HepG2 (cell line): ENCODE results near the gene GDF15. TPM values are rescaled to one million over a fixed set of nuclear protein-coding genes. Genes with fewer than 3 reads are reported as not detected.

Experiments used
- ELF3 ChIP-seq: IDR thresholded peaks from 2 replicates; pipeline ENCODE4 v1.6.1; 2016; ENCODE audit warnings: missing genetic modification reagents, missing compliant biosample characterization
- EP300 ChIP-seq, 3 experiments: sonication (generic) in 1 of 3; formaldehyde crosslinking in 1 of 3; IDR thresholded peaks; 2 replicates each; pipeline versions ENCODE4 v1.5.1 to v1.6.1; 2011 to 2020; ENCODE audit warnings: low read depth in 2 of 3, low read length in 2 of 3, borderline replicate concordance in 1 of 3, improper control_type of control experiment in 1 of 3, mild to moderate bottlenecking in 1 of 3, missing genetic modification reagents in 1 of 3, moderate library complexity in 1 of 3
- ETV6 ChIP-seq: sonication (generic); formaldehyde crosslinking; conservative IDR thresholded peaks from 2 replicates; pipeline ENCODE4 v1.4.0; 2020; ENCODE audit warnings: missing genetic modification reagents
- FOXA1 ChIP-seq, 2 experiments: fragments of 450-650 bp in 1 of 2; sonication (generic) in 1 of 2; formaldehyde crosslinking in 1 of 2; IDR thresholded peaks; 2 replicates each; pipeline versions ENCODE4 v1.4.0 to v1.6.1; 2016 to 2020; ENCODE audit warnings: missing genetic modification reagents in 1 of 2
- HOXA5 ChIP-seq: sonication (generic); formaldehyde crosslinking; IDR thresholded peaks from 2 replicates; pipeline ENCODE4 v1.4.0; 2020; ENCODE audit warnings: missing genetic modification reagents
- NCOA1 ChIP-seq: sonication (generic); formaldehyde crosslinking; IDR thresholded peaks from 2 replicates; pipeline ENCODE4 v1.9.0; 2021; ENCODE audit warnings: missing genetic modification reagents
- PHB2 ChIP-seq: fragments of 450-650 bp; IDR thresholded peaks from 2 replicates; pipeline ENCODE4 v1.6.1; 2018; ENCODE audit not compliant: partially characterized antibody
- RAD21 ChIP-seq: fragments of 450-650 bp; formaldehyde crosslinking; IDR thresholded peaks from 2 replicates; pipeline ENCODE4 v1.5.0; 2020; ENCODE audit warnings: mild to moderate bottlenecking
- RBFOX2 ChIP-seq: fragments of 200-400 bp; formaldehyde crosslinking; IDR thresholded peaks from 2 replicates; pipeline ENCODE4 v1.6.1; 2017; ENCODE audit warnings: low read depth, mild to moderate bottlenecking, low read length
- REXO4 ChIP-seq: sonication (generic); formaldehyde crosslinking; IDR thresholded peaks from 2 replicates; pipeline ENCODE4 v1.8.0; 2022; ENCODE audit warnings: missing genetic modification reagents, mild to moderate bottlenecking, borderline replicate concordance
- THAP11 ChIP-seq: IDR thresholded peaks from 2 replicates; pipeline ENCODE4 v1.6.1; 2016; ENCODE audit warnings: missing biosample characterization, missing genetic modification reagents
- ZBTB1 ChIP-seq: sonication (generic); formaldehyde crosslinking; IDR thresholded peaks from 2 replicates; pipeline ENCODE4 v1.4.0; 2020; ENCODE audit warnings: missing genetic modification reagents, borderline replicate concordance
- ZNF24 ChIP-seq: fragments of 450-650 bp; IDR thresholded peaks from 2 replicates; pipeline ENCODE4 v1.6.1; 2017; ENCODE audit warnings: antibody characterized with exemption, mild to moderate bottlenecking
- ZNF788 ChIP-seq: sonication (generic); formaldehyde crosslinking; IDR thresholded peaks from 2 replicates; pipeline ENCODE4 v1.5.0; 2020; ENCODE audit warnings: mild to moderate bottlenecking, missing genetic modification reagents, borderline replicate concordance
- ZNF879 ChIP-seq: sonication (generic); formaldehyde crosslinking; IDR thresholded peaks from 2 replicates; pipeline ENCODE4 v1.8.1; 2023; ENCODE audit warnings: missing genetic modification reagents
- polyA plus RNA-seq, 8 experiments: library from polyadenylated mRNA; depleted of rRNA in 3 of 8; stranded (reverse) in 7 of 8; unstranded in 1 of 8; fragments of >200 nt; fragmentation: Illumina TruSeq in 4 of 8; extraction: Trizol in 4 of 8; gene quantifications; 2 replicates each; pipeline versions ENCODE4 v1.2.1 to v1.2.3, GENCODE V29; 2011 to 2016; ENCODE audit warnings: low read depth in 4 of 8, missing spikeins in 1 of 8, mixed read lengths in 1 of 8; ENCODE audit not compliant: insufficient read depth in 1 of 8
- total RNA-seq, 5 experiments: library from RNA; depleted of rRNA; stranded (reverse); fragments of >200 nt; fragmentation: Illumina TruSeq; extraction: Trizol; gene quantifications; 2 replicates each; pipeline ENCODE4 v1.2.3, GENCODE V29; 2016; ENCODE audit warnings: low read depth in 1 of 5
- TF ChIP-seq, protein P1 (sequence below): sonication (generic); formaldehyde crosslinking; IDR thresholded peaks from 2 replicates; pipeline ENCODE4 v1.5.1; 2020; ENCODE audit warnings: missing genetic modification reagents, mild to moderate bottlenecking, borderline replicate concordance
- TF ChIP-seq, protein P2 (sequence below): sonication (generic); formaldehyde crosslinking; conservative IDR thresholded peaks from 2 replicates; pipeline ENCODE4 v1.8.0; 2022; ENCODE audit warnings: missing genetic modification reagents
- TF ChIP-seq, protein P3 (sequence below): sonication (generic); formaldehyde crosslinking; IDR thresholded peaks from 2 replicates; pipeline ENCODE4 v1.8.0; 2022; ENCODE audit warnings: missing genetic modification reagents, low read depth, mild to moderate bottlenecking, borderline replicate concordance
- TF ChIP-seq, protein P4 (sequence below): IDR thresholded peaks from 2 replicates; pipeline ENCODE4 v1.6.1; 2016; ENCODE audit warnings: missing compliant biosample characterization, missing genetic modification reagents, borderline replicate concordance
- TF ChIP-seq, protein P5 (sequence below): sonication (generic); formaldehyde crosslinking; IDR thresholded peaks from 2 replicates; pipeline ENCODE4 v1.5.0; 2020; ENCODE audit warnings: missing genetic modification reagents
- TF ChIP-seq, protein P6 (sequence below): sonication (generic); formaldehyde crosslinking; IDR thresholded peaks from 2 replicates; pipeline ENCODE4 v1.5.0; 2020; ENCODE audit warnings: missing genetic modification reagents

The GDF15 gene
- total and polyA plus RNA-seq, 2 of the 13 experiments (the other 11 are each of a cell fraction or from before 2014, with no cell fraction given): 146 to 422 TPM

DNA sequence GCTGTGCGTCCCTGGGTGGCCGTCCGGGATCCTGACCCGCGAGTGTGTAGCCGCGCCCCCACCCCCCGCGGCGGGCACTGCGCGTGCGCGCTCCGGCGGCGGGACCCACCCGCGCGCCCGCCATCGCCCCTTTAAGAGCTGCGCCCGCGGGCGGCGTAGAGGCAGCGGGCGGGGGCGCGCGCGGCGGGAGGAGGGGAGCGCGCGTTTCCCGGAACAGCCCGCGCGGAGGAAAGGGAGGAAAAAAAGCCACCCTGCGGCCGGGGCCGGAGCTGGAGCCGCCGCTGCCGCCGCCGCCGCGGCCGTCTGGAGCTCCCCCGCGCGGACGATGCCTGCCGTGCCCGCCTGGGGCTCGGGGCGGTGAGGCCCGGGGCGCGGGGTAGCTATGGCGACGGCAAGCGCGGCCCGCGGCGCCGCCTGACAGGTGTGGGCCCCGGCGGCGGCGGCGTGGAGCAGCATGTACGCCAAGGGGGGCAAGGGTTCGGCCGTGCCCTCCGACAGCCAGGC lies 33.3 kb downstream of the GDF15 start, which contains the start of gene SSBP4 (continued):
- TF ChIP-seq, protein P1, sequence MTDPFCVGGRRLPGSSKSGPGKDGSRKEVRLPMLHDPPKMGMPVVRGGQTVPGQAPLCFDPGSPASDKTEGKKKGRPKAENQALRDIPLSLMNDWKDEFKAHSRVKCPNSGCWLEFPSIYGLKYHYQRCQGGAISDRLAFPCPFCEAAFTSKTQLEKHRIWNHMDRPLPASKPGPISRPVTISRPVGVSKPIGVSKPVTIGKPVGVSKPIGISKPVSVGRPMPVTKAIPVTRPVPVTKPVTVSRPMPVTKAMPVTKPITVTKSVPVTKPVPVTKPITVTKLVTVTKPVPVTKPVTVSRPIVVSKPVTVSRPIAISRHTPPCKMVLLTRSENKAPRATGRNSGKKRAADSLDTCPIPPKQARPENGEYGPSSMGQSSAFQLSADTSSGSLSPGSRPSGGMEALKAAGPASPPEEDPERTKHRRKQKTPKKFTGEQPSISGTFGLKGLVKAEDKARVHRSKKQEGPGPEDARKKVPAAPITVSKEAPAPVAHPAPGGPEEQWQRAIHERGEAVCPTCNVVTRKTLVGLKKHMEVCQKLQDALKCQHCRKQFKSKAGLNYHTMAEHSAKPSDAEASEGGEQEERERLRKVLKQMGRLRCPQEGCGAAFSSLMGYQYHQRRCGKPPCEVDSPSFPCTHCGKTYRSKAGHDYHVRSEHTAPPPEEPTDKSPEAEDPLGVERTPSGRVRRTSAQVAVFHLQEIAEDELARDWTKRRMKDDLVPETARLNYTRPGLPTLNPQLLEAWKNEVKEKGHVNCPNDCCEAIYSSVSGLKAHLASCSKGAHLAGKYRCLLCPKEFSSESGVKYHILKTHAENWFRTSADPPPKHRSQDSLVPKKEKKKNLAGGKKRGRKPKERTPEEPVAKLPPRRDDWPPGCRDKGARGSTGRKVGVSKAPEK (CRISPR knock-in tag): no peak
- TF ChIP-seq ELF3 (CRISPR knock-in tag) (0 out of 2 replicates have a peak, but pooled peaks have one; percentile 36), REXO4 (no peak), PHB2 (no peak), NCOA1 (no peak), EP300 (IDR thresholded peaks at IDR 0.05; ENCODE audit: low read depth in 2 of 2, low read length in 2 of 2) (peak in 1 of 2 experiments; percentile 87; a peak in 2 of 4 replicates), EP300 (CRISPR knock-in tag; IDR thresholded peaks at IDR 0.05; ENCODE audit: borderline replicate concordance) (no peak), FOXA1 (IDR thresholded peaks at IDR 0.05) (no peak), FOXA1 (CRISPR knock-in tag; IDR thresholded peaks at IDR 0.05) (no peak), RBFOX2 (peak; percentile 60; the same call in 1 of the 2 replicates), ETV6 (CRISPR knock-in tag) (no peak; the same call in 1 of the 2 replicates), HOXA5 (CRISPR knock-in tag) (no peak), ZNF788 (CRISPR knock-in tag) (no peak), RAD21 (CRISPR knock-in tag) (peak; percentile 88), ZBTB1 (no peak), ZNF879 (CRISPR knock-in tag) (no peak), THAP11 (CRISPR knock-in tag) (peak; percentile 57), ZNF24 (no peak)
- TF ChIP-seq, protein P2, sequence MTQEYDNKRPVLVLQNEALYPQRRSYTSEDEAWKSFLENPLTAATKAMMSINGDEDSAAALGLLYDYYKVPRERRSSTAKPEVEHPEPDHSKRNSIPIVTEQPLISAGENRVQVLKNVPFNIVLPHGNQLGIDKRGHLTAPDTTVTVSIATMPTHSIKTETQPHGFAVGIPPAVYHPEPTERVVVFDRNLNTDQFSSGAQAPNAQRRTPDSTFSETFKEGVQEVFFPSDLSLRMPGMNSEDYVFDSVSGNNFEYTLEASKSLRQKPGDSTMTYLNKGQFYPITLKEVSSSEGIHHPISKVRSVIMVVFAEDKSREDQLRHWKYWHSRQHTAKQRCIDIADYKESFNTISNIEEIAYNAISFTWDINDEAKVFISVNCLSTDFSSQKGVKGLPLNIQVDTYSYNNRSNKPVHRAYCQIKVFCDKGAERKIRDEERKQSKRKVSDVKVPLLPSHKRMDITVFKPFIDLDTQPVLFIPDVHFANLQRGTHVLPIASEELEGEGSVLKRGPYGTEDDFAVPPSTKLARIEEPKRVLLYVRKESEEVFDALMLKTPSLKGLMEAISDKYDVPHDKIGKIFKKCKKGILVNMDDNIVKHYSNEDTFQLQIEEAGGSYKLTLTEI: no peak
- TF ChIP-seq, protein P3, sequence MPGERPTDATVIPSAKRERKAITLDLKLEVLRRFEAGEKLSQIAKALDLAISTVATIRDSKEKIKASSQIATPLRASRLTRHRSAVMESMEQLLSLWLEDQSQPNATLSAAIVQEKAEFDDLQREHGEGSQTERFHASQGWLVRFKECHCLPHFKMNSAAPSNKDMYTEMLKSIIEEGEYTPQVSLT (CRISPR knock-in tag): no peak
- TF ChIP-seq, protein P4, sequence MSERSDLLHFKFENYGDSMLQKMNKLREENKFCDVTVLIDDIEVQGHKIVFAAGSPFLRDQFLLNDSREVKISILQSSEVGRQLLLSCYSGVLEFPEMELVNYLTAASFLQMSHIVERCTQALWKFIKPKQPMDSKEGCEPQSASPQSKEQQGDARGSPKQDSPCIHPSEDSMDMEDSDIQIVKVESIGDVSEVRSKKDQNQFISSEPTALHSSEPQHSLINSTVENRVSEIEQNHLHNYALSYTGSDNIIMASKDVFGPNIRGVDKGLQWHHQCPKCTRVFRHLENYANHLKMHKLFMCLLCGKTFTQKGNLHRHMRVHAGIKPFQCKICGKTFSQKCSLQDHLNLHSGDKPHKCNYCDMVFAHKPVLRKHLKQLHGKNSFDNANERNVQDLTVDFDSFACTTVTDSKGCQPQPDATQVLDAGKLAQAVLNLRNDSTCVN (CRISPR knock-in tag): no peak
- TF ChIP-seq, protein P5, sequence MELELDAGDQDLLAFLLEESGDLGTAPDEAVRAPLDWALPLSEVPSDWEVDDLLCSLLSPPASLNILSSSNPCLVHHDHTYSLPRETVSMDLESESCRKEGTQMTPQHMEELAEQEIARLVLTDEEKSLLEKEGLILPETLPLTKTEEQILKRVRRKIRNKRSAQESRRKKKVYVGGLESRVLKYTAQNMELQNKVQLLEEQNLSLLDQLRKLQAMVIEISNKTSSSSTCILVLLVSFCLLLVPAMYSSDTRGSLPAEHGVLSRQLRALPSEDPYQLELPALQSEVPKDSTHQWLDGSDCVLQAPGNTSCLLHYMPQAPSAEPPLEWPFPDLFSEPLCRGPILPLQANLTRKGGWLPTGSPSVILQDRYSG (CRISPR knock-in tag): no peak
- TF ChIP-seq, protein P6, sequence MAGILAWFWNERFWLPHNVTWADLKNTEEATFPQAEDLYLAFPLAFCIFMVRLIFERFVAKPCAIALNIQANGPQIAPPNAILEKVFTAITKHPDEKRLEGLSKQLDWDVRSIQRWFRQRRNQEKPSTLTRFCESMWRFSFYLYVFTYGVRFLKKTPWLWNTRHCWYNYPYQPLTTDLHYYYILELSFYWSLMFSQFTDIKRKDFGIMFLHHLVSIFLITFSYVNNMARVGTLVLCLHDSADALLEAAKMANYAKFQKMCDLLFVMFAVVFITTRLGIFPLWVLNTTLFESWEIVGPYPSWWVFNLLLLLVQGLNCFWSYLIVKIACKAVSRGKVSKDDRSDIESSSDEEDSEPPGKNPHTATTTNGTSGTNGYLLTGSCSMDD (CRISPR knock-in tag): no peak
